OCI-LY1 (cell line): ENCODE results near the gene VGLL4.

Experiments used
- H2AFZ ChIP-seq: fragments of 200-600 bp; sonication (generic), shearing (Covaris generic); 2 replicates; pipeline ENCODE4 v1.6.0; 2014; ENCODE audit warnings: antibody characterized with exemption, mild to moderate bottlenecking, low read length
- H3F3A ChIP-seq: fragments of 200-600 bp; sonication (generic), shearing (Covaris generic); 2 replicates; pipeline ENCODE4 v1.6.0; 2014; ENCODE audit warnings: mild to moderate bottlenecking, antibody characterized with exemption, low read length, moderate library complexity; ENCODE audit not compliant: insufficient read depth
- H3K27ac ChIP-seq: fragments of 200-600 bp; sonication (generic); 2 replicates; pipeline ENCODE4 v1.5.1; 2014; ENCODE audit warnings: low read length, mixed run types, mild to moderate bottlenecking, low read depth; ENCODE audit not compliant: poor library complexity, severe bottlenecking
- H3K27me3 ChIP-seq: fragments of 200-600 bp; sonication (generic); 2 replicates; pipeline ENCODE4 v1.6.0; 2014; ENCODE audit warnings: antibody characterized with exemption, mild to moderate bottlenecking, low read length, moderate library complexity; ENCODE audit not compliant: insufficient read depth
- H3K36me3 ChIP-seq: fragments of 200-600 bp; sonication (generic); 2 replicates; pipeline ENCODE4 v1.6.1; 2014; ENCODE audit warnings: mild to moderate bottlenecking, antibody characterized with exemption, low read length, moderate library complexity, mixed read lengths; ENCODE audit not compliant: insufficient read depth
- H3K4me1 ChIP-seq: fragments of 200-600 bp; sonication (generic); 2 replicates; pipeline ENCODE4 v1.5.1; 2014; ENCODE audit warnings: mild to moderate bottlenecking, low read length, moderate library complexity; ENCODE audit not compliant: insufficient read depth, severe bottlenecking
- H3K4me2 ChIP-seq: fragments of 200-600 bp; sonication (generic), shearing (Covaris generic); 2 replicates; pipeline ENCODE4 v1.6.1; 2014; ENCODE audit warnings: low read length
- H3K4me3 ChIP-seq: fragments of 200-600 bp; sonication (generic); 2 replicates; pipeline ENCODE4 v1.5.1; 2014; ENCODE audit warnings: low read length, low read depth, mild to moderate bottlenecking, mixed read lengths; ENCODE audit not compliant: poor library complexity, severe bottlenecking
- H3K79me2 ChIP-seq: fragments of 200-600 bp; shearing (Covaris generic); 2 replicates; pipeline ENCODE4 v1.6.1; 2016; ENCODE audit warnings: mixed run types, low read length, mixed read lengths; ENCODE audit not compliant: insufficient read depth
- H3K9ac ChIP-seq: fragments of 200-600 bp; sonication (generic), shearing (Covaris generic); 2 replicates; pipeline ENCODE4 v1.6.1; 2014; ENCODE audit warnings: mild to moderate bottlenecking, low read length, mixed read lengths
- H3K9me2 ChIP-seq: fragments of 200-600 bp; sonication (generic), shearing (Covaris generic); 2 replicates; pipeline ENCODE4 v1.6.1; 2014; ENCODE audit warnings: low read depth, mild to moderate bottlenecking, low read length, mixed read lengths
- H3K9me3 ChIP-seq: fragments of 200-600 bp; shearing (Covaris generic); 2 replicates; pipeline ENCODE4 v1.6.1; 2014; ENCODE audit warnings: low read length, mixed read lengths
- H4K20me1 ChIP-seq: fragments of 200-600 bp; sonication (generic), shearing (Covaris generic); 2 replicates; pipeline ENCODE4 v1.6.0; 2016; ENCODE audit warnings: mild to moderate bottlenecking, low read length; ENCODE audit not compliant: insufficient read depth
- EZH2 ChIP-seq: fragments of 200-600 bp; sonication (generic), shearing (Covaris generic); IDR thresholded peaks from 2 replicates; pipeline ENCODE4 v1.8.0; 2017; ENCODE audit warnings: borderline replicate concordance, mixed run types, mild to moderate bottlenecking, antibody characterized with exemption, low read length, moderate library complexity, mixed read lengths
- TF ChIP-seq, protein P1 (sequence below): fragments of 200-600 bp; sonication (generic), shearing (Covaris generic); IDR thresholded peaks from 2 replicates; pipeline ENCODE4 v1.5.1; 2017; ENCODE audit warnings: mild to moderate bottlenecking, antibody characterized with exemption, low read length, moderate library complexity, mixed read lengths

The VGLL4 gene

DNA sequence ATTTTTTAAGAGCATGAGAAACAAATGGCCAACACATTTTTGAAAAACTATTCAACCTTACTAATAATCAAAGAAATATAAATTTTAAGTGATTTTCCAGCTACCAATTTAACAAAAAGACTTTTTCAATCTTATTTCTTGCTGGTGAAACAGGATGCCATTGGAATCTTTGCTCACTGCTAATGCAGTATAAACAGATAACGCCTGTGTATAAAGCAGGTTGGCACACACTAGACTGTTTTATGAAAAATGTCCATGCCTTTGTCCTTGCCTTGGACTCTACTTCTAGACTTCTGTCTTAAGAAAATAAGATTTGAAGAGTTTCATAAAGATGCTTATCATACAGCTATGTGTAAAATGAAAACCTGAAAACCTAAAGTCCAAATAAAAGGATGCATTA is 5.0 kb upstream of the VGLL4 start:
- H4K20me1 ChIP-seq = no peaks in the 10 kb centered on the region
- no peaks in the 10 kb centered on the region for H3K9me3 ChIP-seq
- no peak overlapping the region for H2AFZ ChIP-seq
- H3K4me3 ChIP-seq = no peak overlapping the region
- peaks cover 10% of the 10 kb centered on the region for H3K4me1 ChIP-seq
- H3F3A ChIP-seq = no peaks in the 10 kb centered on the region
- H3K36me3 ChIP-seq = no peaks in the 10 kb centered on the region
- TF ChIP-seq EZH2 = no peak
- TF ChIP-seq, protein P1, sequence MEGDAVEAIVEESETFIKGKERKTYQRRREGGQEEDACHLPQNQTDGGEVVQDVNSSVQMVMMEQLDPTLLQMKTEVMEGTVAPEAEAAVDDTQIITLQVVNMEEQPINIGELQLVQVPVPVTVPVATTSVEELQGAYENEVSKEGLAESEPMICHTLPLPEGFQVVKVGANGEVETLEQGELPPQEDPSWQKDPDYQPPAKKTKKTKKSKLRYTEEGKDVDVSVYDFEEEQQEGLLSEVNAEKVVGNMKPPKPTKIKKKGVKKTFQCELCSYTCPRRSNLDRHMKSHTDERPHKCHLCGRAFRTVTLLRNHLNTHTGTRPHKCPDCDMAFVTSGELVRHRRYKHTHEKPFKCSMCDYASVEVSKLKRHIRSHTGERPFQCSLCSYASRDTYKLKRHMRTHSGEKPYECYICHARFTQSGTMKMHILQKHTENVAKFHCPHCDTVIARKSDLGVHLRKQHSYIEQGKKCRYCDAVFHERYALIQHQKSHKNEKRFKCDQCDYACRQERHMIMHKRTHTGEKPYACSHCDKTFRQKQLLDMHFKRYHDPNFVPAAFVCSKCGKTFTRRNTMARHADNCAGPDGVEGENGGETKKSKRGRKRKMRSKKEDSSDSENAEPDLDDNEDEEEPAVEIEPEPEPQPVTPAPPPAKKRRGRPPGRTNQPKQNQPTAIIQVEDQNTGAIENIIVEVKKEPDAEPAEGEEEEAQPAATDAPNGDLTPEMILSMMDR = no peak
- H3K4me2 ChIP-seq = no peak overlapping the region
- no peak overlapping the region for H3K9ac ChIP-seq
- H3K27me3 ChIP-seq = no peaks in the 10 kb centered on the region
- no peak overlapping the region for H3K27ac ChIP-seq
- H3K79me2 ChIP-seq = peaks cover 4% of the 10 kb centered on the region; the same call in 1 of the 2 replicates
- no peaks in the 10 kb centered on the region for H3K9me2 ChIP-seq

DNA sequence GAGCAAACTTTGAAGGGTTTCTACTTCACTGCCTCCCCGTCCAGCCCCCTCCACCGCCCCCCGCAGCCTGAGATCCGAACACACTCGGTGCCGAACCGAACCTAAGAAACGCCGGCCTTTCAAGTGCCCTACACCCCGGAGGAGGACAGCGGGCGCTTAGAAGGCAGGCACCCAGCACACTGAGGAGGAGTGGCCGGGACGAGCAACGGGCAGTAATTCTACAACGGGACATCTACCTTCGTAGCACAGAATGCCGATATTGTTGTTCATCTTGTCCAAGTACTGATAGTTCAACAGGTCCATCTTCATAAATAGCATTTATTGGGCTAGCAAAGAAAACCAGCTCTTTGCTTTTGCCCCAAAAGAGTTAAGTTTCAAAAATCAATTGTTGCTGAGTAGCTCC is 513 bp downstream of the VGLL4 start:
- no peak for TF ChIP-seq EZH2
- TF ChIP-seq, protein P1 = no peak; the same call in 1 of the 2 replicates
- H3K27me3 ChIP-seq = no peaks in the 10 kb centered on the region
- H3F3A ChIP-seq = no peaks in the 10 kb centered on the region
- no peaks in the 10 kb centered on the region for H4K20me1 ChIP-seq
- H3K4me2 ChIP-seq = peak overlapping the region; percentile 70
- no peak overlapping the region for H2AFZ ChIP-seq
- H3K36me3 ChIP-seq = peaks cover 28% of the 10 kb centered on the region
- H3K79me2 ChIP-seq = peaks cover 47% of the 10 kb centered on the region
- H3K9me2 ChIP-seq = no peaks in the 10 kb centered on the region
- H3K9ac ChIP-seq = peak overlapping the region; percentile 86
- peak overlapping the region; percentile 86 for H3K4me3 ChIP-seq
- H3K27ac ChIP-seq = peak overlapping the region; percentile 85
- peaks cover 47% of the 10 kb centered on the region for H3K4me1 ChIP-seq
- no peaks in the 10 kb centered on the region for H3K9me3 ChIP-seq

DNA sequence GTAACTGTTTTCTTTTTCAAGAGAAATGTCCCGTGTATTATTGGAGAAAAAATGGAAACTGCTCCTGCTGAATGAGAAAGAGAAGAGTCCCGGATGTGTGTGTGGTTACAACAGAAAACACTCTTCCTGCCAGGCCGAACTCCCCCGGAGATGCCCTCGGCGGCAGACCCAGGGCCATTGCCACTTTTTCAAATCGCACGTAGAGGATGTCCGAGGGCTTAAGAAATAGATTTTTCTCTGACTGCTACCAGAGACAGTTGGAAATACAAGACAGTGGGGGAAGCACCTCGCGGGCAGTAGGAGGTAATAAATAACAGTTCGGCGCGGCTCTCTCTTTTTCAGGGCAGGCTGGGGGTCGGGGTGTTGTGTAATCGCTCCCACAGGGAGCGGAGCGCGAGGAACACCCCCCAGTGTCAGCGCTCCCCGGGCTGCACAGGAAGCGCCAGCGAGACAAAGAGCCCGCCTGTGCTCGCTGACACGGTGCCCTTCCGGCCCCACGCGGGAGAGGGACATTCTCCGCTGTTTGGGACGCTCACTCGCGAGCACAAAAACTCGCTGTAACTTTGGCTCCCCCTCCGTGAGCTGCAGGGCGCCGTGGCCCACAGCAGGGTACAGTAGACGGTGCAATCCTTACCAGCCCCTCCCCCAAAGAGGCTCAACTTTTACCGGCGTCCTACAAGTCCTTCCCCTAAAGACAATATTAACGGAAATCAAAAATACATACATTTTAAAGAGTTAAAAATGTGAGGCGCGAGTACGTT is 1.1 kb downstream of the VGLL4 start:
- peak overlapping the region; percentile 86 for H3K4me3 ChIP-seq
- peaks cover 34% of the 10 kb centered on the region for H3K36me3 ChIP-seq
- no peaks in the 10 kb centered on the region for H3K9me3 ChIP-seq
- H3K4me2 ChIP-seq = peak overlapping the region; percentile 70
- no peaks in the 10 kb centered on the region for H3K27me3 ChIP-seq
- no peak overlapping the region for H2AFZ ChIP-seq
- no peaks in the 10 kb centered on the region for H3F3A ChIP-seq
- peak overlapping the region; percentile 85 for H3K27ac ChIP-seq
- H3K9me2 ChIP-seq = no peaks in the 10 kb centered on the region
- peak overlapping the region; percentile 86 for H3K9ac ChIP-seq
- TF ChIP-seq, protein P1 = no peak
- TF ChIP-seq EZH2 = no peak
- H3K79me2 ChIP-seq = peaks cover 52% of the 10 kb centered on the region
- H3K4me1 ChIP-seq = peaks cover 53% of the 10 kb centered on the region
- H4K20me1 ChIP-seq = 0 out of 2 replicates have a peak, but pooled peaks cover 5% of the 10 kb centered on the region
